A673 (cell line): Measurements from ENCODE around the gene DPYD. TPM values are rescaled to one million over a fixed set of nuclear protein-coding genes. Genes with fewer than 3 reads are reported as not detected.

Source experiments
- BruUV-seq: library from RNA; stranded (reverse); fragments of 400-500 nt; replicated peaks from 2 replicates; lab custom pipeline; 2021; lab: Mats Ljungman, UMichigan
- CTCF ChIA-PET: fragments of 300-600 bp; sonication (Branson Sonifier 250); formaldehyde crosslinking; loops from one replicate; lab custom pipeline; 2022; ENCODE audit warnings: antibody characterized with exemption; lab: Charles Lee
- POLR2A ChIA-PET: fragments of 300-600 bp; sonication (Branson Sonifier 250); formaldehyde crosslinking; loops from one replicate; lab custom pipeline; 2022; ENCODE audit warnings: antibody characterized with exemption; ENCODE audit not compliant: low non-redundant PET; lab: Charles Lee
- DNase-seq: peaks from one replicate; pipeline ENCODE4 v3.0.0-alpha.2; 2015; ENCODE audit warnings: low spot score
- H3K27ac ChIP-seq: fragments of 200-600 bp; sonication (generic); 2 replicates; pipeline ENCODE4 v1.5.1; 2016; ENCODE audit warnings: mixed run types, low read depth, mild to moderate bottlenecking, mixed read lengths, antibody characterized with exemption, low read length; ENCODE audit not compliant: poor library complexity, severe bottlenecking
- H3K27me3 ChIP-seq: fragments of 200-600 bp; sonication (generic); replicated peaks from 2 replicates; pipeline ENCODE4 v1.6.1; 2017; ENCODE audit warnings: mixed run types, low read depth, mild to moderate bottlenecking, mixed read lengths, antibody characterized with exemption, low read length; ENCODE audit not compliant: insufficient read depth, poor library complexity
- H3K36me3 ChIP-seq: fragments of 200-600 bp; sonication (generic); 2 replicates; pipeline ENCODE4 v1.6.1; 2016; ENCODE audit warnings: mixed run types, mild to moderate bottlenecking, mixed read lengths, antibody characterized with exemption, low read length; ENCODE audit not compliant: insufficient read depth, poor library complexity, severe bottlenecking
- H3K4me1 ChIP-seq: fragments of 200-600 bp; sonication (generic); 2 replicates; pipeline ENCODE4 v1.6.1; 2017; ENCODE audit warnings: mixed run types, mild to moderate bottlenecking, mixed read lengths, antibody characterized with exemption, low read length; ENCODE audit not compliant: insufficient read depth, poor library complexity, severe bottlenecking
- H3K4me3 ChIP-seq: fragments of 200-600 bp; sonication (generic); 2 replicates; pipeline ENCODE4 v1.5.1; 2016; ENCODE audit warnings: low read depth, mixed run types, mild to moderate bottlenecking, mixed read lengths, low read length; ENCODE audit not compliant: poor library complexity, severe bottlenecking
- H3K9me3 ChIP-seq: fragments of 200-600 bp; sonication (generic); 2 replicates; pipeline ENCODE4 v1.6.1; 2016; ENCODE audit warnings: mixed run types, low read depth, mild to moderate bottlenecking, mixed read lengths, antibody characterized with exemption, low read length; ENCODE audit not compliant: poor library complexity, severe bottlenecking
- EZH2 ChIP-seq: fragments of 200-600 bp; sonication (generic); IDR thresholded peaks from 2 replicates; pipeline ENCODE4 v1.6.1; 2017; ENCODE audit warnings: borderline replicate concordance, low read depth, mild to moderate bottlenecking, mixed read lengths, antibody characterized with exemption, low read length; ENCODE audit not compliant: poor library complexity, severe bottlenecking
- intact Hi-C: fragments of 100-400 bp; cut with micrococcal nuclease; formaldehyde crosslinking; loops from one replicate; pipeline ENCODE4 v1.10.0; 2022; ENCODE audit not compliant: unreplicated experiment
- total RNA-seq: library from RNA; stranded (reverse); gene quantifications from 2 replicates; pipeline ENCODE4 v1.2.3, GENCODE V29; 2021
- TF ChIP-seq, protein P1 (sequence below): fragments of 300-800, 200-600 bp; sonication (generic); conservative IDR thresholded peaks from 2 replicates; pipeline ENCODE4 v1.5.1; 2017; ENCODE audit warnings: low read depth, mild to moderate bottlenecking, antibody characterized with exemption, low read length, moderate library complexity, mixed read lengths

DPYD gene
- total RNA-seq, 1 experiment from 2014 or later: 13.4 TPM

DNA sequence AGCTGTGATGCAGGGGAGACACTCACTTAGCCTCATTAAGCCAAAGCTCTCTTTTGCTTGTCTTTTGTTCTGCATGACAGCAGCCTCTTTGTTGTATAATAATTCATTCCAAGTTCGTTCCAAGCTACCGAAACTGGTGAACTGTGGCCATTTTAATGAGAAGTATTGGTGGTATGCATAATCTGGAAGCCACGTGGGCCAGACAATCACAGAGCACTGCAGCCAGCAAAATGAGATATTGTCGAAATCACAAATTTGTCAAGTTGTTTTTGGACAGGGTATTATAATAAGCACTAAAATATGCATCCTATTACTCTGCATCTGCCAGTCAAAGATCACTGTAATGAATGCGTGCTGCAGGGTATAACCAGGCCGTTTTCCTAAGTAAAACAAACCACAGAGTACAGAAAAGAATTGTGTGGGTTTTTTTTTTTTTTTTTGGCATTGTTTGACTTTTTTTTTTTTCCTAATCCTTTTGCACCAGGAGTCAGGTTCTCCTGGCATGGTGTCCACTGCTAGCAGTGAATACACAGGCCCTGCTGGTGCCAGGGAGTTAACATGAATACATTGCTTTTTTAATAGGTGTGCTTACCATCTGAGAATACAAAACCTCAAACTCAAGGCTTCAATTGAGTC lies 775.4 kb downstream of the DPYD start:
- Histone ChIP-seq H3K4me1 (peaks cover 15% of the 10 kb centered on the region), H3K27ac (no peak overlapping the region), H3K4me3 (no peak overlapping the region), H3K27me3 (no peaks in the 10 kb centered on the region), H3K36me3 (no peaks in the 10 kb centered on the region), H3K9me3 (no peaks in the 10 kb centered on the region)
- POLR2A ChIA-PET: no interaction called here
- TF ChIP-seq, protein P1, sequence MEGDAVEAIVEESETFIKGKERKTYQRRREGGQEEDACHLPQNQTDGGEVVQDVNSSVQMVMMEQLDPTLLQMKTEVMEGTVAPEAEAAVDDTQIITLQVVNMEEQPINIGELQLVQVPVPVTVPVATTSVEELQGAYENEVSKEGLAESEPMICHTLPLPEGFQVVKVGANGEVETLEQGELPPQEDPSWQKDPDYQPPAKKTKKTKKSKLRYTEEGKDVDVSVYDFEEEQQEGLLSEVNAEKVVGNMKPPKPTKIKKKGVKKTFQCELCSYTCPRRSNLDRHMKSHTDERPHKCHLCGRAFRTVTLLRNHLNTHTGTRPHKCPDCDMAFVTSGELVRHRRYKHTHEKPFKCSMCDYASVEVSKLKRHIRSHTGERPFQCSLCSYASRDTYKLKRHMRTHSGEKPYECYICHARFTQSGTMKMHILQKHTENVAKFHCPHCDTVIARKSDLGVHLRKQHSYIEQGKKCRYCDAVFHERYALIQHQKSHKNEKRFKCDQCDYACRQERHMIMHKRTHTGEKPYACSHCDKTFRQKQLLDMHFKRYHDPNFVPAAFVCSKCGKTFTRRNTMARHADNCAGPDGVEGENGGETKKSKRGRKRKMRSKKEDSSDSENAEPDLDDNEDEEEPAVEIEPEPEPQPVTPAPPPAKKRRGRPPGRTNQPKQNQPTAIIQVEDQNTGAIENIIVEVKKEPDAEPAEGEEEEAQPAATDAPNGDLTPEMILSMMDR: no peak
- no peak for TF ChIP-seq EZH2
- CTCF ChIA-PET: no interaction called here
- no TSS peak for BruUV-seq
- intact Hi-C loops: no loop called here
- peak; percentile 55 for DNase-seq

DNA sequence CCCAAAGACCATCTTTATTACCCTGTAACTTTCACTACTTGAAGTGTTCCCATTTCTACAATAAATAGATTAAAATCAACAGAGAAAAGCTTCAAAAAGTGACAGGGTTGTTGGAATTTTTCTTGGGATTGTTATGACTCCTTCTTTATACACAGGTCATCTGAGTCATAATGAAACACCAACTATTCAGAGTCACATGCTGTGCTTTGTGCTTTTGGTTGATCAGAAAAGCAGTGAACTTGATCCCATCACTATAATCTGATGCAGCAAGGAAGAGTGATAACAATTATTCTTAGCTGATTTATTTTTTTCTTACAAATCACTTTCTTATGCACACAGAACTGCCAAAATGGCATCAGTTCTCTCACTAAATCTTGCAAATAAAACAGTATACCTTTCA lies 776.3 kb downstream of the DPYD start:
- POLR2A ChIA-PET: interaction anchor here (0.6 kb wide), 1 partner anchor 1596 kb away, joined by 3 read pairs; no protein-coding TSS in a partner anchor
- no peaks in the 10 kb centered on the region for H3K9me3 ChIP-seq
- no TSS peak for BruUV-seq
- H3K4me1 ChIP-seq: peaks cover 15% of the 10 kb centered on the region
- H3K27ac ChIP-seq: no peak overlapping the region
- no peaks in the 10 kb centered on the region for H3K27me3 ChIP-seq
- H3K4me3 ChIP-seq: no peak overlapping the region
- no peak for TF ChIP-seq EZH2
- TF ChIP-seq, protein P1: no peak
- intact Hi-C loops: no loop called here
- H3K36me3 ChIP-seq: no peaks in the 10 kb centered on the region
- CTCF ChIA-PET: no interaction called here
- peak; percentile 8 for DNase-seq

DNA sequence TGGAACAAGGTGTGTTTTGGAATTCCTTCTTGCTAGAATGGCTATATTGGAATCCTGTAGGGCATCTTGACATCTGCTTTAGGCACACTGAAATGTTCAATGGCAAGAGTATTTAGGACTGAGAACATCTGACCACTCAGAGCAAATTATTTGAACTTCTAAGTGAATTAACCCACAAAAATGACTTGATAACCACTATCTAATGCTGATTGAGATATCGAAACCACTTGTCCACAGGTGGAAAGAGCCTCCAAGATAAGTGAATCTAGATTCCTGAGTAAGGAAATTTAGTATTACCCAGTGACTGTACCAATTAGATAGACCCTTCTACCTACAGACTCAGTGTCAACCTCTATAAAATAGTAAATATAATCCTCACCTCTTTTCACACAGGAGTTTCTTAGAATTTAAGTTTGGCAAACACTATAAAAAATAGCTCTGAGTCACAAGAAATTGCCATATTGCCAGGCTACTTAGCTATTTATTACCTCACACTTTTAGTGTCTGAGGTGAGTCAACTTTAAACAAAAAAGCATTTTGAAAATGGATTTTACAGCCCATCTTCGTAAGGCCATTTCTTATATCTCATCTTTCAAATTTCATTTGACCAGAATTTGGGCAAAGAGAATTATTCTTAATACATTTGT lies 777.5 kb downstream of the DPYD start:
- CTCF ChIA-PET: no interaction called here
- no peak for DNase-seq
- Histone ChIP-seq H3K9me3 (no peaks in the 10 kb centered on the region), H3K36me3 (no peaks in the 10 kb centered on the region), H3K4me1 (peaks cover 24% of the 10 kb centered on the region), H3K27me3 (no peaks in the 10 kb centered on the region), H3K27ac (no peak overlapping the region), H3K4me3 (no peak overlapping the region)
- no TSS peak for BruUV-seq
- POLR2A ChIA-PET: no interaction called here
- TF ChIP-seq, protein P1: no peak
- no peak for TF ChIP-seq EZH2
- intact Hi-C loops: no loop called here
